Mesendoderm (in vitro differentiated cells): ENCODE measurements around the gene CCNDBP1.
"Not testable (repeated sequence)": the region's sequence is repeated elsewhere in the genome, so short reads cannot be mapped to it uniquely, and the experiment has no call there.

Experiments
- DNase-seq: peaks from one replicate; pipeline ENCODE4 v3.0.0; 2013
- H2AK5ac ChIP-seq: 2 replicates; pipeline ENCODE4 v1.6.1; 2013; ENCODE audit warnings: low read length, inconsistent platforms
- H2BK120ac ChIP-seq: 2 replicates; pipeline ENCODE4 v1.6.1; 2013; ENCODE audit warnings: low read depth, mild to moderate bottlenecking, low read length, moderate library complexity, mixed read lengths
- H2BK15ac ChIP-seq: replicated peaks from 2 replicates; pipeline ENCODE4 v1.6.1; 2013; ENCODE audit warnings: low read depth, mild to moderate bottlenecking, moderate library complexity
- H2BK5ac ChIP-seq: 2 replicates; pipeline ENCODE4 v1.6.1; 2013; ENCODE audit warnings: low read length, inconsistent platforms
- H3K18ac ChIP-seq: 2 replicates; pipeline ENCODE4 v1.6.1; 2013; ENCODE audit warnings: mild to moderate bottlenecking, low read length, mixed read lengths
- H3K23ac ChIP-seq: one replicate; pipeline ENCODE4 v1.6.1; 2013; ENCODE audit warnings: low read length
- H3K27ac ChIP-seq: 2 replicates; pipeline ENCODE4 v1.5.1; 2013; ENCODE audit warnings: low read depth, mild to moderate bottlenecking, inconsistent platforms, low read length, moderate library complexity
- H3K27me3 ChIP-seq: 2 replicates; pipeline ENCODE4 v1.6.1; 2013; ENCODE audit warnings: low read length, control low read depth, mild to moderate bottlenecking, inconsistent platforms; ENCODE audit not compliant: insufficient read depth, poor library complexity
- H3K36me3 ChIP-seq: 2 replicates; pipeline ENCODE4 v1.6.1; 2013; ENCODE audit warnings: low read length, inconsistent platforms; ENCODE audit not compliant: control insufficient read depth, insufficient read depth
- H3K4ac ChIP-seq: one replicate; pipeline ENCODE4 v1.6.1; 2013; ENCODE audit warnings: low read depth, mild to moderate bottlenecking, low read length, moderate library complexity
- H3K4me1 ChIP-seq: 2 replicates; pipeline ENCODE4 v1.6.1; 2013; ENCODE audit warnings: low read depth, low read length, inconsistent platforms; ENCODE audit not compliant: control insufficient read depth
- H3K4me2 ChIP-seq: 2 replicates; pipeline ENCODE4 v1.6.1; 2013; ENCODE audit warnings: low read length
- H3K4me3 ChIP-seq: 2 replicates; pipeline ENCODE4 v1.5.1; 2013; ENCODE audit warnings: mild to moderate bottlenecking, low read length
- H3K56ac ChIP-seq: one replicate; pipeline ENCODE4 v1.6.1; 2013; ENCODE audit warnings: low read length
- H3K79me1 ChIP-seq: 2 replicates; pipeline ENCODE4 v1.6.1; 2013; ENCODE audit warnings: low read length, inconsistent platforms
- H3K79me2 ChIP-seq: 2 replicates; pipeline ENCODE4 v1.6.1; 2013; ENCODE audit warnings: mild to moderate bottlenecking, low read length; ENCODE audit not compliant: control insufficient read depth, insufficient read depth
- H3K9ac ChIP-seq: 2 replicates; pipeline ENCODE4 v1.6.1; 2013; ENCODE audit warnings: low read length, inconsistent platforms
- H4K5ac ChIP-seq: one replicate; pipeline ENCODE4 v1.6.1; 2013; ENCODE audit warnings: low read length
- H4K8ac ChIP-seq: one replicate; pipeline ENCODE4 v1.6.1; 2013; ENCODE audit warnings: low read depth, mild to moderate bottlenecking, control low read depth, low read length, moderate library complexity
- WGBS: extraction: QIAGEN DNeasy Blood & Tissue Kit; methylation state at CpG from one replicate; pipeline ENCODE4 v1.1.7; 2013; ENCODE audit warnings: low lambda C conversion rate, missing lambda C conversion rate; ENCODE audit not compliant: insufficient coverage; ENCODE audit errors: extremely low coverage; 5-methylcytosine and 5-hydroxymethylcytosine counted together

Gene CCNDBP1

DNA sequence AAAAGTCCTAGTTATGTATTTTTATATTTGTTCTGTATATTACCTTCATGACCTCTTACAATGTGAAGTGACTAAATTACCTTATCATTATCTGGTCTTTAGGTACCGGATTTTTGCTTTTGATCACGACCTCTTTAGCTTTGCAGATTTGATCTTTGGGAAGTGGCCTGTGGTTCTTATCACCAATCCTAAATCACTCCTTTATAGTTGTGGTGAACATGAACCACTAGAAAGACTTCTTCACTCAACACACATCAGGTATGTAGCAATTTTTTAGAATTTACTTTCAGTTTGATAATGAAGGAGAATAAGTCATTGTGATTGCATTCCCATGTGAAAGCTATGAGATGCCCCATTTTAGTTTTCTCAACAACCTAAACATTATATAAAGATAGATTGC, 33.5 kb upstream of the CCNDBP1 start:
- no peak overlapping the region for H3K4ac ChIP-seq
- H3K27me3 ChIP-seq, result no peaks in the 10 kb centered on the region
- H3K9ac ChIP-seq, result no peak overlapping the region
- no peak overlapping the region for H2BK120ac ChIP-seq
- H3K56ac ChIP-seq, result no peak overlapping the region
- H3K79me1 ChIP-seq, result no peaks in the 10 kb centered on the region
- H3K4me3 ChIP-seq, result no peak overlapping the region
- no peak overlapping the region for H4K5ac ChIP-seq
- no peak overlapping the region for H3K4me2 ChIP-seq
- H3K18ac ChIP-seq, result no peak overlapping the region
- H3K79me2 ChIP-seq, result no peaks in the 10 kb centered on the region
- no peak overlapping the region for H3K27ac ChIP-seq
- H3K4me1 ChIP-seq, result no peaks in the 10 kb centered on the region
- no peaks in the 10 kb centered on the region for H3K36me3 ChIP-seq
- H3K23ac ChIP-seq, result no peak overlapping the region
- H2BK5ac ChIP-seq, result no peak overlapping the region
- DNase-seq, result no peak
- H2BK15ac ChIP-seq, result no peak overlapping the region
- no peak overlapping the region for H2AK5ac ChIP-seq
- WGBS, result no CpG with 5 or more reads among the region's 2 CpGs
- H4K8ac ChIP-seq, result no peak overlapping the region

DNA sequence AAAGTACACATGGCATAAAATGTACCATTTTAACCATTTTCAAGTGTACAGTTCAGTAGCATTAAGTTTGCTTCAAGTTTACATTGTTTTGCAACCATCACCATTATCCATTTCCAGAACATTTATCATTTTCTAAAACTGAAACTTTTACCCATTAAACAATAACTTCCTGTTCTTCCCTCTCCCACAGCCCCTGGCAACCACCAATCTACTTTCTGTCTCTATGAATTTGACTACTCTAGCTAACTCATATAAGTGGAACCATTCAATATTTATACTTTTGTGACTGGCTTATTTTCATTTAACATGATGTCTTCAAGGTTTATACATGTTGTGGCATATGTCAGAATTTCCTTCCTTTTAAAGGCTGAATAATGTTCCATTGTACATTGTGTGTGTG, 31.9 kb upstream of the CCNDBP1 start:
- DNase-seq, result no peak
- H3K4me2 ChIP-seq, result no peak overlapping the region

DNA sequence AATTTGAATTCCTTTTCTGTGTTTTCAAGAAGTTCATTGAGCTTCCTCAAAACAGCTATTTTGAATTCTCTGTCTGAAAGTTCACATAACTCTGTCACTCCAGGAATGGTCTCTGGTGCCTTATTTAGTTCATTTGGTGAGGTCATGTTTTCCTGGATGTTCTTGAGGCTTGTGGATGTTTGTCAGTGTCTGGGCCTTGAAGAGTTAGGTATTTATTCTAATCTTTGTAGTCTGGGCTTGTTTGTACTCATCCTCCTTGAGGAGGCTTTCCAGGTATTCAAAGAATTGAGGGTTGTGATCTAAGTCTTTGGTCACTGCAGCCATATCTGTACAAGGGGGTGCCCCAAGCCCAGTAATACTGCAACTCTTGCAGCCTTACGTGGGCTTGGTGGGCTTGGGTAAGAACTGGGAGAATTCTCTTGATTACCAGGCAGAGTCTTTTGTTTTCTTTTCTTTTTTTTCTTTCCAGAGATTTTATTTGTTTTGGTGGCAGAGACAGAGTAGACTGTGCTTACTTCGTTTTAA, 19.3 kb upstream of the CCNDBP1 start:
- no peak overlapping the region for H4K5ac ChIP-seq
- H3K9ac ChIP-seq, result no peak overlapping the region
- no peaks in the 10 kb centered on the region for H3K4me1 ChIP-seq
- no peak for DNase-seq
- H4K8ac ChIP-seq, result no peak overlapping the region
- H3K4me2 ChIP-seq, result no peak overlapping the region
- no peak overlapping the region for H2AK5ac ChIP-seq
- no peak overlapping the region for H3K18ac ChIP-seq
- no peak overlapping the region for H2BK120ac ChIP-seq
- no peaks in the 10 kb centered on the region for H3K79me1 ChIP-seq
- H3K27ac ChIP-seq, result no peak overlapping the region
- no peak overlapping the region for H3K4me3 ChIP-seq
- no peaks in the 10 kb centered on the region for H3K36me3 ChIP-seq
- H3K27me3 ChIP-seq, result no peaks in the 10 kb centered on the region
- no CpG with 5 or more reads among the region's 2 CpGs for WGBS
- H3K56ac ChIP-seq, result no peak overlapping the region
- H3K23ac ChIP-seq, result no peak overlapping the region
- no peak overlapping the region for H2BK15ac ChIP-seq
- no peak overlapping the region for H2BK5ac ChIP-seq
- H3K79me2 ChIP-seq, result no peaks in the 10 kb centered on the region
- no peak overlapping the region for H3K4ac ChIP-seq

More for the DNA sequence above, 31.9 kb upstream of the CCNDBP1 start:
- Histone ChIP-seq H3K4ac (no peak overlapping the region), H2AK5ac (no peak overlapping the region), H3K27me3 (no peaks in the 10 kb centered on the region), H2BK5ac (no peak overlapping the region), H3K27ac (no peak overlapping the region), H3K23ac (no peak overlapping the region), H3K18ac (no peak overlapping the region), H4K5ac (no peak overlapping the region), H3K9ac (no peak overlapping the region), H3K56ac (no peak overlapping the region), H3K36me3 (no peaks in the 10 kb centered on the region), H3K79me1 (no peaks in the 10 kb centered on the region), H3K79me2 (no peaks in the 10 kb centered on the region), H3K4me3 (no peak overlapping the region), H3K4me1 (no peaks in the 10 kb centered on the region), H4K8ac (no peak overlapping the region), H2BK15ac (no peak overlapping the region), H2BK120ac (no peak overlapping the region)

DNA sequence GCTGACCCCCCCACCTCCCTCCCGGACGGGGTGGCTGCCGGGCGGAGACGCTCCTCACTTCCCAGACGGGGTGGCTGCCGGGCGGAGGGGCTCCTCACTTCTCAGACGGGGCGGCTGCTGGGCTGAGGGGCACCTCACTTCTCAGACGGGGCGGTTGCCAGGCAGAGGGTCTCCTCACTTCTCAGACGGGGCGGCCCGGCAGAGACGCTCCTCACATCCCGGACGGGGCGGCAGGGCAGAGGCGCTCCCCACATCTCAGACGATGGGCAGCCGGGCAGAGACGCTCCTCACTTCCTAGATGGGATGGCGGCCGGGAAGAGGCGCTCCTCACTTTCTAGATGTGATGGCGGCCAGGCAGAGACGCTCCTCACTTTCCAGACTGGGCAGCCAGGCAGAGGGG, 17.9 kb upstream of the CCNDBP1 start:
- not testable (repeated sequence) for H3K9ac ChIP-seq, H3K4ac ChIP-seq, H3K79me2 ChIP-seq, H3K56ac ChIP-seq, H3K27me3 ChIP-seq, DNase-seq, H3K79me1 ChIP-seq, H2AK5ac ChIP-seq, H3K36me3 ChIP-seq, H3K18ac ChIP-seq, H2BK15ac ChIP-seq, H3K4me2 ChIP-seq, H4K5ac ChIP-seq, H3K4me1 ChIP-seq, H2BK120ac ChIP-seq, H3K4me3 ChIP-seq, H3K27ac ChIP-seq, H3K23ac ChIP-seq, H2BK5ac ChIP-seq, H4K8ac ChIP-seq
- no CpG with 5 or more reads among the region's 28 CpGs for WGBS

DNA sequence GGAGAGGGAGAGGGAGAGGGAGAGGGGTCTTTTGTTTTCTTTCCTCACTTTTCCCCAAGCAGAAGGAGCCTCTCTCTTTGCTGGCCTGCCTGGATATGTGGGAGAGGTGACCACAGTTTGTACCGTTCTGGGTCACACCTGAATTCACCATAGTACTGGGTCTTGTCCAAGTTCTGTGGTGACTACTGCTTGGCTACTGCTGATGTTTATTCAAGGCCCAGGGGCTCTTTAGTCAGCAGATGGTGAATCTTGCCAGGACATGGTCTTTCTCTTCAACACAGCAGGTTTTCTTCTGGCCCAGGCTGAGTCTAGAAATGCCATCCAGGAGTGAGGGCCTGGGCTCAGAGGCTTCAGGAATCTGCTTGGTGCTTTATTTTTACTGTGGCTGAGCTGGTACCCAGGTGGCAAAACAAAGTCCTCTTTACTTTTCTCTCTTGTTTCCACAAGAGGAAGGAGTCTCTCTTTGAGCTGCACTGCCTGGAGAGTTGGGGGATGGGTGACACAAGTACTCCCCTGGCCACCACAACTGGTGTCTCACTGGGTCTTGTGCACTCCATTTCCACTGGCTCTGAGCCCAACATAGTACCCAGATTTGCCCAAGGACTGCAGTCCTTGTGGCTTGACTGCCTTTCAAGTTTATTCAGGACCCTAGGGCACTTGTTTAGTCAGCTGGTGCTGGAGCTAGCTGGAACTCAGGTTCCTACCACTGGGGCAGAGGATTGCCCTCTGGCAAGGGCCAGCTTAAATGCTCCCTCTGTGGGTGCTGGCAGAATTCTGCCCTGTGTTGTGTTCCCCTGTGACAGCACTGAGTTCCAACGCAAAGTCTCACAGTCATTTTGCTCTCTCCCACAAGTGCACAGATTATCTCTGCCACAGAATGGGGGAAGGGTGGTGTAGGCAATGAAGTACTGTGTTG, 16.8 kb upstream of the CCNDBP1 start:
- no peak overlapping the region for H2AK5ac ChIP-seq
- H3K4me3 ChIP-seq, result no peak overlapping the region
- H3K56ac ChIP-seq, result no peak overlapping the region

More for the DNA sequence above, 16.8 kb upstream of the CCNDBP1 start:
- Histone ChIP-seq H2BK15ac (no peak overlapping the region), H3K79me2 (no peaks in the 10 kb centered on the region), H3K36me3 (no peaks in the 10 kb centered on the region), H2BK120ac (no peak overlapping the region), H3K79me1 (no peaks in the 10 kb centered on the region), H3K27ac (no peak overlapping the region), H3K23ac (no peak overlapping the region), H4K8ac (no peak overlapping the region), H3K4me1 (no peaks in the 10 kb centered on the region), H3K9ac (no peak overlapping the region), H3K4me2 (no peak overlapping the region), H4K5ac (no peak overlapping the region), H3K27me3 (no peaks in the 10 kb centered on the region), H3K18ac (no peak overlapping the region), H3K4ac (no peak overlapping the region), H2BK5ac (no peak overlapping the region)
- WGBS, result no CpG with 5 or more reads among the region's 2 CpGs
- no peak for DNase-seq
